Measurements from ENCODE around the gene SNX24. TPM values are rescaled to one million over a fixed set of nuclear protein-coding genes. Genes with fewer than 3 reads are reported as not detected.
"Not testable (repeated sequence)": the region's sequence is repeated elsewhere in the genome, so short reads cannot be mapped to it uniquely, and the experiment has no call there.

SNX24 gene
- total and polyA plus RNA-seq, 10 of the 15 experiments (the other 5 are each of a cell fraction or from before 2014, with no cell fraction given) = 0.15 to 6.6 (median 4.1) TPM

- TF ChIP-seq NKRF (conservative IDR thresholded peaks at IDR 0.05) (no peak), RAD51 (IDR thresholded peaks at IDR 0.05) (no peak), SIX5 (IDR thresholded peaks at IDR 0.05; ENCODE audit: low read depth, low read length, severe bottlenecking) (no peak), RAD21 (IDR thresholded peaks at IDR 0.05; ENCODE audit: insufficient read depth, low read depth, low read length) (no peak)
Observed at GRCh38 chr5:122909470-122910100, 64.2 kb downstream of the SNX24 start (continued).

- H3K4me3 ChIP-seq; ATAC-seq; CTCF ChIA-PET; POLR2A ChIA-PET; H2AFZ ChIP-seq (ENCODE audit: control insufficient read depth, low read depth, low read length); H4K20me1 ChIP-seq (ENCODE audit: control insufficient read depth, insufficient read depth); H3K27me3 ChIP-seq (replicated peaks in 1 of 2; ENCODE audit: control insufficient read depth in 2 of 2, insufficient read depth in 2 of 2, low read length in 1 of 2); H3K36me3 ChIP-seq (ENCODE audit: control insufficient read depth in 2 of 2, insufficient read depth in 2 of 2, low read length in 1 of 2); H3K27ac ChIP-seq (ENCODE audit: control insufficient read depth, insufficient read depth); BruUV-seq (replicated peaks); in situ Hi-C loops (cut with MboI); H3K4me1 ChIP-seq (ENCODE audit: control insufficient read depth, insufficient read depth, low read length); RAD21 ChIA-PET (ENCODE audit: unreplicated experiment); intact Hi-C loops (cut with micrococcal nuclease; ENCODE audit: unreplicated experiment); FAIRE-seq; DNase-seq (ENCODE audit: low read depth, low spot score); H3K4me2 ChIP-seq (ENCODE audit: control insufficient read depth, insufficient read depth); H3K9ac ChIP-seq (ENCODE audit: control insufficient read depth, insufficient read depth, low read length); H3K79me2 ChIP-seq (ENCODE audit: control insufficient read depth, insufficient read depth, low read length); H3K9me3 ChIP-seq (replicated peaks; ENCODE audit: control insufficient read depth, insufficient read depth, low read length): not testable (repeated sequence)
- WGBS (ENCODE audit: insufficient coverage, insufficient replicate concordance, low lambda C conversion rate, missing lambda C conversion rate) = 69% methylated on average over 2 of the region's 20 CpGs
- SMC1A ChIA-PET (ENCODE audit: uncharacterized antibody, unreplicated experiment) = interaction anchor here (0.7 kb wide), 1 partner anchor 286 kb away, joined by 3 read pairs; no protein-coding TSS in a partner anchor
Observed at GRCh38 chr5:122913436-122913835, 68.0 kb downstream of the SNX24 start.
